T-helper 1 cell (primary cell): Measurements from ENCODE around the gene FBLN2.

ENCODE experiments used
- DNase-seq, 5 donors: peaks; one replicate each; pipeline ENCODE4 v3.0.0-alpha.2; 2012 to 2020

FBLN2 gene

GRCh38 chr3:13669457-13669856 lies 120.5 kb downstream of the FBLN2 start:
- DNase-seq: no peak

- DNase-seq: no peak
These were observed 121.4 kb downstream of the FBLN2 start for GRCh38 chr3:13670292-13670691.

- no peak for DNase-seq
These were observed 122.7 kb downstream of the FBLN2 start for GRCh38 chr3:13671482-13672233.

GRCh38 chr3:13673207-13673606 lies 124.3 kb downstream of the FBLN2 start:
- DNase-seq: no peak

GRCh38 chr3:13674538-13675185 lies 125.7 kb downstream of the FBLN2 start:
- DNase-seq: no peak

GRCh38 chr3:13676356-13677017 lies 127.6 kb downstream of the FBLN2 start:
- no peak for DNase-seq

GRCh38 chr3:13677272-13677671 lies 128.3 kb downstream of the FBLN2 start:
- DNase-seq: no peak

GRCh38 chr3:13681931-13682330 lies 133.0 kb downstream of the FBLN2 start:
- no peak for DNase-seq

GRCh38 chr3:13682331-13683013 lies 133.5 kb downstream of the FBLN2 start:
- no peak for DNase-seq

GRCh38 chr3:13683288-13683687 lies 134.4 kb downstream of the FBLN2 start:
- DNase-seq: no peak

- DNase-seq: no peak
These were observed 134.8 kb downstream of the FBLN2 start for GRCh38 chr3:13683772-13684171.

- no peak for DNase-seq
These were observed 135.4 kb downstream of the FBLN2 start for GRCh38 chr3:13684350-13684749.

GRCh38 chr3:13684854-13685253 lies 135.9 kb downstream of the FBLN2 start:
- DNase-seq: no peak

- no peak for DNase-seq
These were observed 136.8 kb downstream of the FBLN2 start for GRCh38 chr3:13685721-13686120.

- no peak for DNase-seq
These were observed 137.6 kb downstream of the FBLN2 start for GRCh38 chr3:13686367-13687160.

- no peak for DNase-seq
These were observed 138.6 kb downstream of the FBLN2 start for GRCh38 chr3:13687517-13687943.
